ENCODE results near the gene CCNY.

GRCh38 chr10:35464825-35465456, 128.6 kb downstream of the CCNY start:
- TF ChIP-seq SMC3 (IDR thresholded peaks at IDR 0.05), result no peak
- TF ChIP-seq, protein P1, sequence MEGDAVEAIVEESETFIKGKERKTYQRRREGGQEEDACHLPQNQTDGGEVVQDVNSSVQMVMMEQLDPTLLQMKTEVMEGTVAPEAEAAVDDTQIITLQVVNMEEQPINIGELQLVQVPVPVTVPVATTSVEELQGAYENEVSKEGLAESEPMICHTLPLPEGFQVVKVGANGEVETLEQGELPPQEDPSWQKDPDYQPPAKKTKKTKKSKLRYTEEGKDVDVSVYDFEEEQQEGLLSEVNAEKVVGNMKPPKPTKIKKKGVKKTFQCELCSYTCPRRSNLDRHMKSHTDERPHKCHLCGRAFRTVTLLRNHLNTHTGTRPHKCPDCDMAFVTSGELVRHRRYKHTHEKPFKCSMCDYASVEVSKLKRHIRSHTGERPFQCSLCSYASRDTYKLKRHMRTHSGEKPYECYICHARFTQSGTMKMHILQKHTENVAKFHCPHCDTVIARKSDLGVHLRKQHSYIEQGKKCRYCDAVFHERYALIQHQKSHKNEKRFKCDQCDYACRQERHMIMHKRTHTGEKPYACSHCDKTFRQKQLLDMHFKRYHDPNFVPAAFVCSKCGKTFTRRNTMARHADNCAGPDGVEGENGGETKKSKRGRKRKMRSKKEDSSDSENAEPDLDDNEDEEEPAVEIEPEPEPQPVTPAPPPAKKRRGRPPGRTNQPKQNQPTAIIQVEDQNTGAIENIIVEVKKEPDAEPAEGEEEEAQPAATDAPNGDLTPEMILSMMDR (IDR thresholded peaks at IDR 0.05), result no peak
- no peak for TF ChIP-seq HDAC2 (IDR thresholded peaks at IDR 0.05)
- no peak for TF ChIP-seq POLR2A (IDR thresholded peaks at IDR 0.05; ENCODE audit: low read length)
- TF ChIP-seq, protein P2, sequence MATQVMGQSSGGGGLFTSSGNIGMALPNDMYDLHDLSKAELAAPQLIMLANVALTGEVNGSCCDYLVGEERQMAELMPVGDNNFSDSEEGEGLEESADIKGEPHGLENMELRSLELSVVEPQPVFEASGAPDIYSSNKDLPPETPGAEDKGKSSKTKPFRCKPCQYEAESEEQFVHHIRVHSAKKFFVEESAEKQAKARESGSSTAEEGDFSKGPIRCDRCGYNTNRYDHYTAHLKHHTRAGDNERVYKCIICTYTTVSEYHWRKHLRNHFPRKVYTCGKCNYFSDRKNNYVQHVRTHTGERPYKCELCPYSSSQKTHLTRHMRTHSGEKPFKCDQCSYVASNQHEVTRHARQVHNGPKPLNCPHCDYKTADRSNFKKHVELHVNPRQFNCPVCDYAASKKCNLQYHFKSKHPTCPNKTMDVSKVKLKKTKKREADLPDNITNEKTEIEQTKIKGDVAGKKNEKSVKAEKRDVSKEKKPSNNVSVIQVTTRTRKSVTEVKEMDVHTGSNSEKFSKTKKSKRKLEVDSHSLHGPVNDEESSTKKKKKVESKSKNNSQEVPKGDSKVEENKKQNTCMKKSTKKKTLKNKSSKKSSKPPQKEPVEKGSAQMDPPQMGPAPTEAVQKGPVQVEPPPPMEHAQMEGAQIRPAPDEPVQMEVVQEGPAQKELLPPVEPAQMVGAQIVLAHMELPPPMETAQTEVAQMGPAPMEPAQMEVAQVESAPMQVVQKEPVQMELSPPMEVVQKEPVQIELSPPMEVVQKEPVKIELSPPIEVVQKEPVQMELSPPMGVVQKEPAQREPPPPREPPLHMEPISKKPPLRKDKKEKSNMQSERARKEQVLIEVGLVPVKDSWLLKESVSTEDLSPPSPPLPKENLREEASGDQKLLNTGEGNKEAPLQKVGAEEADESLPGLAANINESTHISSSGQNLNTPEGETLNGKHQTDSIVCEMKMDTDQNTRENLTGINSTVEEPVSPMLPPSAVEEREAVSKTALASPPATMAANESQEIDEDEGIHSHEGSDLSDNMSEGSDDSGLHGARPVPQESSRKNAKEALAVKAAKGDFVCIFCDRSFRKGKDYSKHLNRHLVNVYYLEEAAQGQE (IDR thresholded peaks at IDR 0.05), result no peak
- TF ChIP-seq NFE2L2 (conservative IDR thresholded peaks at IDR 0.05; ENCODE audit: low read length), result no peak
- TF ChIP-seq, protein P3, sequence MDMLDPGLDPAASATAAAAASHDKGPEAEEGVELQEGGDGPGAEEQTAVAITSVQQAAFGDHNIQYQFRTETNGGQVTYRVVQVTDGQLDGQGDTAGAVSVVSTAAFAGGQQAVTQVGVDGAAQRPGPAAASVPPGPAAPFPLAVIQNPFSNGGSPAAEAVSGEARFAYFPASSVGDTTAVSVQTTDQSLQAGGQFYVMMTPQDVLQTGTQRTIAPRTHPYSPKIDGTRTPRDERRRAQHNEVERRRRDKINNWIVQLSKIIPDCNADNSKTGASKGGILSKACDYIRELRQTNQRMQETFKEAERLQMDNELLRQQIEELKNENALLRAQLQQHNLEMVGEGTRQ (IDR thresholded peaks at IDR 0.05), result no peak
- no peak for TF ChIP-seq HMGXB4 (CRISPR knock-in tag; IDR thresholded peaks at IDR 0.05; ENCODE audit: borderline replicate concordance)
